ENCODE measurements around the gene C5.

C5 gene

GRCh38 chr9:120937596-120937995 lies 112.5 kb downstream of the C5 start:
- DNase-seq: no peak

- no peak for DNase-seq
Observed at GRCh38 chr9:120937127-120937526, 112.9 kb downstream of the C5 start.

- no peak for DNase-seq
Observed at GRCh38 chr9:120936764-120937122, 113.3 kb downstream of the C5 start.

DNA sequence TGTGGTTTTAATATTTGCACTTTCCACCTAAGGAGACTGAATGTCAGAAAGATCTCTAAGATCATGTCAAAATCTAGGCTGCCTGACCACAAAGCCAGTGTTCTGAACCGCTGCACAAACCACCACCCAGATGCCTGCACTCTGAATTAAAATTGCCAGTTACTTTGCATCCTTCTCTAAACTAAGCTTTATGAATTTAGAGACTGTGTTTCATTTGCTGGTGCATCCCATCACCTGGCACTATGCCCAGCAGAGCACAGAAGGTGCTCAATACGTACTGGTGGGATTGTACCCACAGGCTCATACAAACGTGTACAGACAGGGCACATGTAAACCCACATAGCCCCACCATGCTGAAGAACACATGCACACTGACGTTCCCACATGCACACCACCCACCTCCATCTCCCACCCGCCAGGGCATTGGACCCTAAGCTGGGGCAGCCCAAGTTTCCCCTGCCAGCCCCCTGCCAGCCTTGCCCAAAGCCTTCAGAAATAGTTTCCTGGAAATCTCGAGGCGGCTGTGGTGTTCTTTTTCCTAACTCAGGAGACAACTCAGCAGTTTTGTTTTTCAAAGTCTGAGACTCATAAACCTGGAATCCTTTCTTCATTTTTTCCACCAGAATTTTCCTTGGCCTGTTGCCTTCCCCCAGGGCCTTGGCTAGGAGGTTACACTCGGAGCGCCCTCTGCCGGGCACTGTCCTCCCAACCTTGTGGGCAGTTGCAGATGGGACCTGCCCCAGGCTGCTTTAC lies 113.9 kb downstream of the C5 start:
- DNase-seq: peak; percentile 90

DNA sequence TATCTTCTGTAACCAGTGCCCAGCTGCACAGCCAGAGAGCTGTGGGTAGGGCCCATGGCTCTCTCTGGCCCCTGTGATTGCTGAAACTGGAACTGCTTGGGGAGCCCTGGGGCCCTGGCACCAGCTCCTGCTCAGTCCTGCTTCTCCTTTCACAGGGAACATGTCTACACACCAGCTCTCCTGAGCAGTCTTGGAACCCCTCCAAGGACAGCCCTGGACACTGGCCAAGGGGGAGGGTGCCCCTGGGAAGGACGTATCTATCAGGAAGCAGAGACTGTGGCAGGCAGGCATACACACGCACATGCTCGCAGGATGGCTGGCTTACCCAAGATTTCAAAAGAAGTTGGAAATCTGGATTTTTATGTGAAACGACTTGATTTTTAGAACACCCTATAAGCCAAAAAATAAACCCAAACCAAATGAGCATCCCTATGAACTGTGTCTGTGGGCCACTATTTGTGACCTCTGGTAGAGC lies 114.7 kb downstream of the C5 start:
- no peak for DNase-seq

- no peak for DNase-seq
Observed at GRCh38 chr9:120934281-120934680, 115.8 kb downstream of the C5 start.

DNA sequence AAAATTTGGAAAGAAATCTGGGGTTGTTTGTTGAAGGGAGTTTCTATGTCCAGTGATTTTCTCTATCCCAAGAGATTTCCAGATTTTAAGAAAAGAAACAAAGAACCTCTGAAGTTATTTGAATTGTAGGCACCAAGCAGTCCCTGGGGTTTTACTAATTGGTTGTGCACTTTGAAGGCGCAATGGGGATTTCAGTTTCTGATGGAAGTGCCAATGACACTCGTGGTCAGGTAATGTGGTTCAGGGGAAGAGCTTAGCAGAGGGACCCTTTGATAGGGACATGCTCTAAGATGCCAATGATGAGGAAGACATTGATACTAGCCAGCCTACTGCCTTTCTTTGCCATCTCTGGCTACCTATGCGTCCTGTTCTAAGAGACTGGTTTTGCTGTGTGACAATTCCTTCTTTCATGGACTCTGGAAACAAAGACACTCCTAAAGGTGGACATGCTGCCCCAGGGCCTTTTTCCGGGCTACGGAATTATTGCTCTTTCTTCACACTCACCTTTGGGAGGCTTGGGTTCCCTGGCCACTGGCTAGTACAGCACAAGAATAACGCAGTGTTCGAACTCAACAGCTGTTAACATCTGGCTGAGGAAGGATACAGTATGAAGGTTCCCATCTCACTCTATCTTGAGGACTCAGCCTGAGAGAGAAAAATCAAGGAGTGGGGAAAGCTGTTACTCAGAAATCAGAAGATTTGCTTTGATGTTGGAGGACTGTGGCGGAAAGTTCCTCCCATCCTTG lies 116.6 kb downstream of the C5 start:
- no peak for DNase-seq

DNA sequence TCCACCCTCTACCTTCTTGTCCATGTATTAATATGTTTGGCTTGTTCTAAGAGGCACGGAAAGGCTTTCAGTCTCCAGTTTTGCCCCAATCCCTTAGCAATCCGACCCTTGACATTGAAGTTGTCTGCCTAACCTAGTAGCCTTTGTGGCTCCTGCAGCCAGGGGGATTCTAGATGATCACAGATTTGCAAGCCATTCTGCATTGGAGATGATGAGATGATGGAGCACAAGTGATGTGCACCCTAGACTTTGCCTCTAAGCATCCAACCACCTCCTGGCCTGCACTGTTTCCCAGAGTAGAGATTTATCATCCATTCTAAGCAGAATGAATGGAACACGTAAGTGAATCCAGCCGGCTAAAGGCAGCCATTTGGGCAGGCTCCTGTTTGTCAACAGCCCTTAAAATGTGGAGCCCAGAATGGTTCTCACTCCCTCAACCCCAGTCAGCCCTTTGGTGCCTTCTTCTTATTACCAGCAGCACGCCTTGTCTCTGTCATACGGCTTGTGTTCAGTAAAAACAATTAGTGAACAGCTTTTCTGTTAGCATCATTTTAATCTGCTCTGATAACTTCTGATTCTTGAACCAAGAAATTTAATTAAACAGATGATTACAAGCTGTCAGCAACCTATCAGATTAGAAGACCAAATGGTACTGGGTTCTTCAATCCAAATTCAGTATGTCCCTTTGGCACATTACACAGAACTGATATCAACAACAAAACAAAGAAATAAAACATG lies 117.8 kb downstream of the C5 start:
- DNase-seq: no peak

DNA sequence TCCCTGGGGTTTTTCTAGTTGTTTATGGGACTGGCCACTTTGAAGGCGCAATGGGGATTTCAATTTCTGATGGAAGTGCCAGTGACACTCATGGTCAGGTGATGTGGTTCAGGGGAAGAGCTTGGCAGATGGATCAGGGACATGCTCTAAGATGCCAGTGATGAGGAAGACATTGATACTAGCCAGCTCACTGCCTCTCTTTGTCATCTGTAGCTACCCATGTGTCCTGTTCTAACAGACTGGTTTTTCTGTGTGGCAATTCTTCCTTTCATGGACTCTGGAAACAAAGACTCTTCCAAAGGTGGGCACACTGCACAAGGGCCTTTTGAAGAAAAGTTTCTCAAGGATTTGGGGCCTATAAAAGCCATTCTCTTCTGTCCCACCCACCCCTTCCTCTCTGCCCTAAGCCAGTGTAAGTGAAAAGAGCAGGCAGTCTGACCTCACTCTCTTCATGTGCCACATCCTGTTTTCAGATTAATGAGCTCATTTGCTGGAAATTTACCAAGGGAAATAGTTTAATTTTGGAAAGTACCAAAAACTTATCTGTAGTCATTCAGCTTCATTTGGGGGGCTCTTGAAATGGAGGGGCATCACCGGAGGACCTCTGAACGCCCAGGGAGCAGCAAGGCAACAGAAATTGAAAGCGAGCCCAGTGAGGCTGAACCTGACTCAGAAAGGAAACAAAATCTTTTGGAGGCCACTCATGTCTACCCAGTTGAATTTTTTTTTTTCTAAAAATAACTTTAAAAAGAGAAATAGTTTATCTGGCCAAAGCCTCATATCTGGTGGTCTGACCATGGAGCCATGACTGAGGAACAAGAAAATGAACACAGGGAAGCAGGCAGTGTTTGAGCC lies 118.6 kb downstream of the C5 start:
- DNase-seq: peak; percentile 52

- no peak for DNase-seq
Observed at GRCh38 chr9:120929229-120929791, 120.8 kb downstream of the C5 start.

DNA sequence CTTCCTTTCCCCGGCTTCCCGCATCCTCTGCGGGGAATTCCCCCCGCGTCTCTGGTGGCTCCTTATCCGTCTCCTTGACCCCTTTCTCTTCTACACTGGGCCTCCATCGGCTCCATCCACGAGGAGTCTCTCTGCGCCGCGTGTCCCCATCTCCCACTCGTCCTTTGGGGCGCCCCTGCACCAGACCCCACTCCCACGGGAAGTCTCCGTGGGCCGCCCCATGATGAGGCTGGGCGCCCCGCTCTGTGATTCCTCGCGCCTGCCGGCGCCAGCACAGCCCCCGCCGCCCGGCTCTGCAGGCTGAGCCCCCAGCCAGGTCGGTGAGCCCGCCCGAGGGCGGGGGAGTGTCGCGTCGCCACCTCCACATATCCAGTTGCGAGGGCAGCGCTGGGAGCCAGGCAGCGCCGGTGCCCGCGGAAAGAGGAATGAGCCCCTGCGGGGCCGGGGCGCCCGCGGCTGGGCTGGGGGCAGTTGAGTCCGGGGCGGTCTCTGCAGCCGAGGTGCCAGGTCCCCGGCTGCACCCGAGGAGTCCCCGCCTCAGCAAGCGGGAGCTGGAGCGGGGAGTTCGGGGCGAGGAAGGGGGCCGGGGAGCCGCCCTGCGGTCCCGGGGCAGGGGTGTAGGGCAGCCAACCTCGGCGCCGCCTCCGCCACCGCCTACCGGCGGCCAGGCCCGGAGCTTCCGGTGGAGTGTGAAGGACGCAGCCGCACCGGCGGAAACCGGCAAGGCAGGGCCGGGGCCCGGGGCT lies 121.4 kb downstream of the C5 start:
- DNase-seq: peak; percentile 80

DNA sequence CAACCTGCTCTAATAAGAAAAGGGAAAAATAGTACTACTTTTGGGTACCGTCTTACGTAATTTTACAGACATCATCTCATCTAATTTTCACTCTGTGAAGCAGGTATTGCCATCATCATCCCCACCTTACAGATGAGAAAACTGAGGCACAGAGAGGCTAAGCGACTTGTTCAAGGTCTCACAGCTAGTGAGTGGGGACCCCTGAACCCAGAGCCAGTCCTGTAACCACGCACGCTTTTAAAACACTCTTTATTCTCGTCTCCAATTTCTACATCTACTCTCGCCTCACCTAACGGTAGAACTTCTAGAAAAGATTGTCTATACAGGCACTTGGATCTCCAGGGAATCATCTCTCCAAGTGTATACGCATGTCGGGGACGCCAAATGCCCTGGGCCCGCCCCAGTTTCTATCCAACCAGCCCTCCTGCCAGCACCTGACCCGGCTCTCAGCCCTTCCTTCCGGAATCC lies 122.0 kb downstream of the C5 start:
- no peak for DNase-seq

DNA sequence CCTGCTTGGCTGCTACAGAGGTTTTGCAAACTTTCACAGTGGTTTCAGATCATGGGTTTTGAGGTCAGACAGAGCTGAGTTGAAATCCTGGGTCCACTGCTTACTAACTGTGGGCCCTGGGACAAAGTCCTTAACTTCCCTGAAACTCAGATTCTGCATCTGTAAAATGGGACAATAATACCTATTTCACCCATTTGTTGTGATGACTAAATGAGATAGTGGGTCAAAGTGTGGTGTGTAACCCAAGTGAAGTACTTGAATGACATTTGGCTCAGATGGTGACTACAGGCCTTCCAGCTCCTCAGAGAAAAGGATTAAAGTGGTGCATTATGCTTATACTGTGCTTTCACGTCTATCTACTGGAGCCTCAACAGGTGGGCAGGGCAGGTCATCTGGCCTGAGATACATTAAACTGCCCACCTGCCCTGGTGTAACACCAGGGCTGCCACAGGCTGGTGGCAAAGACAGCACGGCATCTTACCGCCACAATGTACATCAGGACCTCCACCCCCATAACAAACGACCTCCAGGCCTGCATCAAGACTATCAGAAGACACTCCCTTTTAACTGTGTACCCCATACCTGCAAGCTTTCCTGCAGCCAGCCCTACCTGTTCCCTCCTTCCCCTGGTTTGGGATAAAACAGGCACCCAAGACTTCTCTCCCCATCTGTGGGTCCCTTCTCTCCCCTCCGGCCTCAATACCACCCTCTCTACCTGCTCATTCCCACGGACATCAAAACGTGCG lies 122.6 kb downstream of the C5 start:
- no peak for DNase-seq

- peak; percentile 27 for DNase-seq
Observed at GRCh38 chr9:120926397-120926928, 123.6 kb downstream of the C5 start, which contains the start of gene TRAF1. TSS of gene TRAF1 (minus strand) at chr9:120926796. CDS start at chr9:120926075, 721 bp downstream.

DNA sequence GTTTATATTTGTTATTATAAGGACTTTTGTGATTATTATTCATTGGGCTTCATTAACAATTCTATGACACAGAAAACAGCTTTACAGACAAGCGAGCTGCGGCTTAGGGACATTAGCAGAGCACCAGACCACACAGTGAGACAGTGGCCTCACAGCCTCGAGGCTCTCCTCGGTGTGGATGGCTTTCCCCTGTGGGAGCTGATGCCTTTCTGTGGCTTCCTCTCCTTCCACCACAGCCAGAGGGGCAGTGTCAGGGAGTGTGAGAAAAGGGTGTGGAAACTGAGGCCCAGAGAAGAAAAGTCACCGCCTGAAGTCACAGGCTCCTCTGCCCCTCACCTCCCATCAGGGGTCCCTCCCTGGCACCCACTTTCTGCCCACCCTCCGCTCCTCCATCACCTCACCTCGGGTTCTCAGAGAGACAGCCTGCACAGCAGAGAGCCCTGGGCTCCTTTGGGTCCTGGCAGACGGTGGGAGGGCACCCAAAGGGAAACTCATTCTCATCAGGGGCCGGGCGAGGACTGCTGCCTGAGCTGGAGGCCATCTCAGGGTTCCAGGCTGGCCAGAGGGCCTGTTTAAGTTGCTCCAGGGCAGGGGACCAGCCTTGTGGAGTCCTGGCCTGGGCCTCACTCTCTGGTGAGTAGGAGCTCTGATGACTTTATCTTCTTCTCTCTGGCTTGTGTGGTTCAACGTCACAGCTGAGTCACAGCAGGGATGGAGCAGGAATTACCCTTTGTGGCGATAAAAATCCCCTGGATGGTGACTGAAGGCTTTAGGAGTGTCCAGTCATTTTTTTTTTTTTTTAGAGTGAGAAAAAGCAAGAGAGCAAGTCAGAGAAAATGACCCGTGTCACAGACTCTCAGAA lies 124.3 kb downstream of the C5 start:
- DNase-seq: peak; percentile 57

- peak; percentile 32 for DNase-seq
Observed at GRCh38 chr9:120924698-120925534, 125.2 kb downstream of the C5 start.

DNA sequence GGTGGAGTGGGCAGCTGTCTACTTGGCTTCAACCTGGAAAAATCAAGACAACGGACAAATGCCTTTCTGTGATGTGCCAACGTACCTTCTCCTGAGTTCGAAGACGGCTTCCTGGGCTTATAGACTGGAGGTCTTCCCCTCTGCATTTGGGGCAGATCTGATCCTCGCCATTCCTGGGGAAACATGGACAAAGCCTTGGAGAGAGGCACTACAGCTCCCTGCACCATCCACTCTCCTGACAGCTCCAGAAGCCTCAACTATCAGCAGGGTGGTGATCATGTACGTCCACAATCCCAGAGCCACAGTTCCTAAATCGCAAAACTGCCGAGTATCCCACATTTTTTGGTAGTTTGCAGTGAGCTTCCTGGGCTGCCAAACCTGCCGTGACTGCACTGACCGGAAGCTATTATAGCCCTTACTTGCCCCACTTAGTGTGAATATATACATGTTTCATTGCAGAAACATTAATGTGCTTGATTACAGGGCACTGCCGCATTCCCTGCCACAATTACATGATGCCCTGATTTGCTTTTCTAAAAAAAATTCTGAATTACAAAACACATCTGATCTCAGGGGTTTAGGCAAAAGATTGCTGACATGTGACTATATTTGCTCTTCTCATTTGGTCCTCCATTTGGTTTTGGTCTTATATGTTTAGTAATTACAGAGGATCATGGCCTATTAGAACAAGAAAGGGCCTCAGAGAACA lies 126.3 kb downstream of the C5 start:
- no peak for DNase-seq

Measured in activated gamma-delta T cell treated with Interleukin-2 at 50 U/mL for 16 hours (primary cell).